GM18951 (cell line): Measurements from ENCODE around the gene TRPC1.

ENCODE experiments used
- POLR2A ChIP-seq: IDR thresholded peaks from 4 replicates; pipeline ENCODE4 v1.6.1; 2011; ENCODE audit warnings: mild to moderate bottlenecking; ENCODE audit not compliant: insufficient read length, insufficient read depth; ENCODE audit errors: extremely low read depth
- in situ Hi-C: fragments of 300-500 bp; cut with MboI; formaldehyde crosslinking; loops from one replicate; pipeline ENCODE4 v1.12.0; 2022; ENCODE audit warnings: low sequenced_read_pairs, mixed read lengths, inconsistent platforms; ENCODE audit not compliant: unreplicated experiment

Gene TRPC1

DNA sequence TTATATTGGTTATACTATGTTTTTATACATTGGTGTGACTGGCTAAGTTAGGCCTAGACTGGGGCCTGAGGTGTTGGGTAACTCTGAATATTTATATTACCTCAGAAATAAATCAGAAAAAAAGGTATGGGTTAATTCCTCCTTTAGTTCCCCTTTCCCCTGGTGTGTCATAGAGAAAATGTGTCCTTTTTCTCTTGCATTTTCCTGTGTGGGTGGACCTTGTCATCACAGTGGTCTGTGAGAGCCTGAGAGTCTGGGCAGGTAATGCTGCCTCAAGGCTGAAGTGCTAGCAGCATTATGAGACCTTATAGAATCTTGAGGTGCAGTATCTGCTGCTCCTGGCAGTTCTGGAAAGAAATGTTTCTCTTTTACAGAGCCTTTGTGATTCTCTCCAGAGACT lies 95.3 kb downstream of the TRPC1 start:
- no peak for TF ChIP-seq POLR2A

DNA sequence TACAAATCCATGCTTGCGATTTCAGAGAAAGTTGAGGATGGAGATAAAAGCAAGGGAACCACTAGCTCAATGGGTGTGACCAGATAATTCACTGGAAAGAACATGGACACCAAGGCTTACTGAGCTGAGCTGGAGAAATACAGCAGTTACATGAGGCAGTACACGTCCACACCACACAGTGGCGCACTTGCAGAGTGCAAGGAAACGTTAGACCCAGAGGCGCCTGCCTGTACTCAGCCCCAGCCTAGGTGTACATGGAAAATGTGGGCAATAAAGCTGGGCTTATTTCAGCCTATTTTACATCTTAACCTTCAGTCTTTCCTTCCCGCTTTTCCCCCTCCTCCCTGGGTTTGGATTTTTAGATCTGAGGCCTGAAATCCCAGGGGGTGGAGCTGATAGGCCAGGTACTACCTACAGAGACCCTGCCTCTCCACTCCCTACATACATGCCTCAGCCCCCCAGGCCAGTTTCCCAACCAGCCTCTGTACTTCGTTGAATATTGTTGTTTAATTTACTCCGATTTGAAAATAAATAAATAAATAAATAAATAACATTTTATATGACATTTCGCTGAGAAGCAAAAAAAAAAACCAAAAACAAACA lies 105.0 kb downstream of the TRPC1 start:
- no peak for TF ChIP-seq POLR2A
- in situ Hi-C loops, result loop anchor here (10.0 kb wide), 1 partner anchor 166 kb away; no protein-coding TSS in a partner anchor

More for the DNA sequence above, 95.3 kb downstream of the TRPC1 start:
- in situ Hi-C loops, result no loop called here

GRCh38 chr3:142837526-142837925 lies 113.7 kb downstream of the TRPC1 start:
- in situ Hi-C loops, result no loop called here
- no peak for TF ChIP-seq POLR2A

GRCh38 chr3:142839831-142840230 lies 116.0 kb downstream of the TRPC1 start:
- in situ Hi-C loops, result no loop called here
- no peak for TF ChIP-seq POLR2A

- TF ChIP-seq POLR2A, result no peak
- in situ Hi-C loops, result no loop called here
Observed at GRCh38 chr3:142844339-142844977, 120.6 kb downstream of the TRPC1 start.

DNA sequence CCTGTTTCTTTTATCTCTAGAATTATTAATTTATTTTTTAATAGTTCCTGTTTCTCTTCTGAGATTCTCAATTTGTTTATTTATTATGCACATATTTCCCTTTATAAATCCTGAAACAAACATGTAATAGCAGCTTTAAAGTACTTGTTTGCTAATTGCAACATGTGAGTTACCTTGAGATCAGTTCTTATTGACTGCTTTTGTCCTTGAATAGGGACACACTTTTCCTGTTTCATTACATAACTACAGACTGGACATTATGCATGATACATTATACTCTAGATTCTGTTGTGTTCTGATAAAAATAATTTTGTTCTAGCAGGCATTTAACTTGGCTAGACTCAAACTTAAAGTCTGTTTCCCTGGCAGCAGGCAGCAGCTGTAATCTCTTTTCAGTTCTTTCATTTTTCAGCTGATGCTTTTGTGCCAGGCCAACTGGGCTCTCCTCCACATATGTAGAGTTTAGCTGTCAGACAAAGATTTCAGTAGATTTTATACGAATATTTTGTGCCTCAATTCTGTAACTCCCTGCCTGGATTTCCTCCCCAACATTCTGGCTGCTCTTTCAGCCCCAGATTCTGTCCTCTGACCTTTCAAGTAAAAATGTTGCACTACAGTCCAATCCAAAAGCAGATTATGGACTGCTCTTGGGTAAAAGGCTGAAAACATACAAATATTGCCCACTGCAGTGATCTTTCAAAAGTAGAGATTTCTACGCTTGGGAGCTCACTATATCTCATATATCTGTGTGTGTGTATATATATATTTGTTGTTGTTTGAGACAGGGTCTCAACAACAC lies 123.1 kb downstream of the TRPC1 start:
- in situ Hi-C loops, result no loop called here
- no peak for TF ChIP-seq POLR2A

DNA sequence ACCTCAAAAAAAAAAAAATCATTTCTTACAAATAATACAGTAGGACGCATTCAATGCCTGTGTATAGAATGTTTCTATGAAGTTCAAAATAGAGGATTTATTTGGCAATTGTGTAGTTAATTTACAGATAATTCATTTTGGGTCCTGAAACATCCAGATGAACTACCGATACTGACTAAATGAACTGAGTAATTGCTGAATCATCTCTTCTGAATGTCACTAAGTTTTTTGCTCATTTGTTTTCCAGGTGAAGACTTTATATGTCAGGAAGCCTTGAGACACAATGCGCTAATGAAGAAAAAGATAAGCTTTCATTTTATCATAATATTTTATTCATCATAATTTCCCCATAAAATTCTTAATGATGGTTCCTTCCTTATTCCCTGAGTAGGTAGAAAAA lies 125.3 kb downstream of the TRPC1 start:
- TF ChIP-seq POLR2A, result no peak
- in situ Hi-C loops, result no loop called here

GRCh38 chr3:142850395-142851023 lies 126.7 kb downstream of the TRPC1 start:
- in situ Hi-C loops, result no loop called here
- TF ChIP-seq POLR2A, result no peak

GRCh38 chr3:142852009-142852408 lies 128.2 kb downstream of the TRPC1 start:
- in situ Hi-C loops, result no loop called here
- no peak for TF ChIP-seq POLR2A

DNA sequence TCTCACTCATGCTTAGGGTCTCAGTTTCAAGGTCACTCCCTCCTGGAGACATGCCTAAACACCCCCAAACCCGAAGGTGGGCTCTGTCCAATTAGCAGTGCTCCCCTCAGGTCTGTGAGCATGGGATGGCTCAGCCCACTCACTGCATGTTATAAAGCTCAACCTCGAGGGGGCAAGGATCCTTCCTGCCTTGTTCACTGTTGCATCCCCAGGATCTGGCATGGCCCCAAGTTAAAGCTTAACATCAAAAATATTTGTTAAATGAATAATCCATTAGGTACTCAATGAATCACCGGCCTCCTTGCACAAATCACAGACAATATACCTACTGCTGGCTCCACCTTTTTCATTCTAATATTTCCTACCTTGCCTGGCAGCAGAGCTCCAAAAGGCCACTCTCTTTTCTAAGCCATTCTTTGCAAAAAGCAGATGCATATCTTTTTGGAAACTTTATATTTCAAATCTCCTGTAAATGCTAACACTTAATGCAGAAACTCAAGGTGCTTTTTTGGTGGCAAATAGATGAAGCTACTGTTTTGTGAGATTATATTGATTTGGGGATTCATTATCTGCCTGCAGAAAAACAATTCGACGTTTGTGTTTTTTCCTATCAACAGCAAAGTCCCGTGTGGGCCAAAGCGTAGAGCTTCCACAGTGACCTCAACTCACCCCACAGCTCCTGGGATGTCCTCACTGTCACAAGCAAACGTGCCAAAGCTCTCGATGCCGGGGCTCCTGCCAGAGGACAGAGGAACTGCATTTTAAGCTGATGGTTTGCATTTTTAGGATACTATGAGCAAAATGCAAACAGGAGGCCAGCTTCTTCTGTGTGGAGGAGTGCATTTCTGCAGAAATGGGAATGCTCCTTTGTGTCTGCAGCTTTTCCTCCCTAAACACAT lies 129.7 kb downstream of the TRPC1 start:
- no peak for TF ChIP-seq POLR2A
- in situ Hi-C loops, result no loop called here

DNA sequence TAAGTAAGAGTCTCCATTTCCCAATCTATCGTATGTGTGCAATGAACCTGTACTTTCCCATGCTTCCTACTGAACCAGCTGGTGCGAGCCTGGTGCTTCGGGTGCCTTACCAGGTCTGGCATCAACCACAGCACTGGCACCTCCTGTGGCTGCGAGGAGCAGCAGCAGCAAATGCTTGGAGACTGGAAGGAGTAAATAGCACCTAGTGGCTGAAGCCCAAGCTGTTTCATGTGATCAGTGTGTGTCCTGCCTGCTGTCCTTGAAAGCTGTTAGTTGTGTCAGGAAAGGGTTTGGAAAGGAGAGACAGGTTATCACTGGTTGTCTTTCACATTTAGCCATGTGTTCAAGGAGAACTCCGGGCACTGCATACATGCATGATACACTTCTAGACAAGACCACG lies 133.2 kb downstream of the TRPC1 start:
- no peak for TF ChIP-seq POLR2A
- in situ Hi-C loops, result no loop called here
